Ureter (tissue), 1 donor: ENCODE data around the gene CNFN. TPM values are rescaled to one million over a fixed set of nuclear protein-coding genes. Genes with fewer than 3 reads are reported as not detected.
A peak's percentile ranks its signal among the peaks of the same experiment; 100 is the strongest.

Experiments
- DNase-seq: peaks from one replicate; pipeline ENCODE4 v3.0.0-alpha.2; 2020; ENCODE audit warnings: low spot score
- total RNA-seq: library from RNA; stranded (reverse); gene quantifications from one replicate; pipeline ENCODE4 v1.2.4, GENCODE V29; 2023
- donor health status: DM: yes; HTN: yes; CAD: no.

The CNFN gene
- total RNA-seq, 1 donor from 2014 or later: 5.3 TPM

DNA sequence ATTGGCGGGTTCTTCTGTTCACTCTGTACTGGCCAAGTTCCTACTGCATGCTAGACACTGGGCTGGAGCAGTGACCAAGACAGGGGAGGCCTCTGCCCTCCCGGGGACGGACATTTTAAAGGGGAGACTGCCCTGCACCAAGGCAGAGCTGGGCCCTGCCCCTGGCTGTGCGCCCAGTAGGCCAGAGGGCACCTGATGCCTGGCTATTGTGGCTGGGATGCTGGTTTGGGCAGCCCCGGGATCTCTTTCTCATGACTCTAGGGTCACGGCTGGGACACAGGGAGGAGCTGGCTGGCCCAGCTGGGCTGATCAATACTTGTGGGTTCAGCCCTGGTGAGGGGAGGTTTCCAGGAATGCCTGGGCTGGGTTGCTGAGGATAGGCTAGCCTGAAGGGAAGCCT is 19.4 kb upstream of the CNFN start:
- no peak for DNase-seq

- DNase-seq: no peak
Measured at GRCh38 chr19:42407816-42408175, 17.7 kb upstream of the CNFN start.

DNA sequence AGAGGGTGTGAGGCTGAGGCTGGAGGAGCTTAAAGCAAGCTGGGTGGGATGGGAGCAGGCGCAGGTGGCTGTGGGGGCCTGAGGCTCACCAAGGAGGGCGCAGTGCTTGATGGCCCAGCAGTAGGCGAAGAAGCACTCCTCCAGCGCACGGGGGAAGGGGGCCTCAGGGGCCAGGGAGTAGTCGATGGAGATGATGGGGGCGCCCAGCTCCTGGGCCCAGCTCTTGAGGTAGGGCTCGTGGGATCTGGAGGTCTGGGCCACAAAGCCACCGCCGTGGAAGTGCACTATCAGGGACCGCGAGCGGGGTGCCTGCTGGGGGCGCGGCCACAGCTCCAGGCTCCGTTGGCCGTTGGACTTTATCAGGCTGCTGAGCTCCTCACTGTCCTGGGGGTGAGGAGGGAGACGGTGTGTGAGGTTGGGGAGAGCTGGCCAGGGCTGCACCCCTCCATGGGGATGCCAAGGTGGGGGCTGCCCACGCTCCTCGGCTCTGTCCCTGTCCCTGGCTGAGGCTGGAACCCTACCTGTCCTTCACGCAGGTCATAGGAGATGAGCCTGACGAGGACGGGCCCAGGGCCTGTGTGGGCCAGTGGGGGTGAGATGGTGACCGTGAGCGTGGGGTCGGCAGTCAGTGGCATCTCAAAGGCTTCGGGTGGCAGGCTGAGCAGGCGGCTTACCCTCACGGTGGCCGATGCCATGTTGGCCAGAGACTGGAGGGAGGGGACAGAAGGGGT is 17.2 kb upstream of the CNFN start:
- DNase-seq: no peak

DNA sequence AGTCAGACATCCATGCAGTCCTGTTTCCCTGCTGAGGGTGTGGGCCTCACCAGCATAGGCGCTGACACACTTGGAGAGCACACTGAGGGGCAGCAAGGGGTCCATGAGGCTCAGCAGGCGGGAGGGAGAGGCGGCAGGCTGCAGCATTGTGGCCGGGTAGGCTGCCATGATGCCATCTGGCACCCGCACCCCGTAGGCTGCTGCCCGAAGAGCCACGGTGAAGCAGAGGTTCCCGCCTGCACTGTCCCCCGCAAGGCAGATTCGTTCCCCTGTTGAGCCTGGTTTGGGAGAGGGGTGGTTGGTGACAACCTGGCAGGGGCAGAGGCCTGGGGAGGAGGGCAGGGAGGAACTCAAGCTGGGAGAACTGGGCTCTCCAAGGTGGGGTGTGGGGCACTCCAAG is 16.0 kb upstream of the CNFN start:
- no peak for DNase-seq

DNA sequence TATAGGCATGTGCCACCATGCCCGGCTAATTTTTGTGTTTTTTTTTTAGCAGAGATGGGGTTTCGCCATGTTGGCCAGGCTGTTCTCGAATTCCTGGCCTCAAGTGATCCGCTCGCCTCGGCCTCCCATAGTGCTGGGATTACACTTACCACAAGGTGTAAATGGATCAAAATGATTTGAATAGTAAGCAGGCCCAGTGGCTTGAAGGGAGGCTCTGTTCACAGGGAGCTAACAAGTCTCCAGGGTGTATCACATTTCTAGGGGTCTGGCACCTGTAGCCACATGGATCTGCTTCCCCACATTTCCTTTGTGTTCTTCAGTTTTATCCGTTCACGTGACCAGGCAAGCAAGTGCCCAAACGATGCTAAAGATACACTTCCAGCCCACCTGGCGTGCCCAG is 13.5 kb upstream of the CNFN start:
- no peak for DNase-seq

GRCh38 chr19:42402376-42403116 is 12.4 kb upstream of the CNFN start:
- DNase-seq: no peak

- peak; percentile 87 for DNase-seq
Measured at GRCh38 chr19:42401365-42402303, 11.5 kb upstream of the CNFN start.

DNA sequence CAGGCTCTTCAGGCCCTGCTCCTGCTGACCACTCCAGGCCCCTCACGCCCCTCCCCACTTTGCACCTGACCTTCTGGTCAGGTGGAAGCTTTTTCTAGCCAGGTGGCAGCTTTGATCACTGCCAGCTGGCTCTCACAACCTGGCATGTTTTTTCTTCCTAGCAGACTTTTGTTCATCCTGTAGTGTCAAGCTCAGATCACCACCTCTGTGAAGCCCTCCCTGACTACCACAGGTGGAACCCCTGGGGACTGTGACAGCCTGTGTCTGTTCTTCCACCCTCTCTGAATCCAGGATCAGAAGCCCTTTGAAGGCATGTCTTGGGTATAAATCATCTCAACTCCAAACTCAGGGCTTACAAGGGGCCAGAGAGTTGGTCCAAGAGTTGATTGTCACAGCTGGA is 10.3 kb upstream of the CNFN start:
- no peak for DNase-seq

- no peak for DNase-seq
Measured at GRCh38 chr19:42397263-42398166, 7.4 kb upstream of the CNFN start.

DNA sequence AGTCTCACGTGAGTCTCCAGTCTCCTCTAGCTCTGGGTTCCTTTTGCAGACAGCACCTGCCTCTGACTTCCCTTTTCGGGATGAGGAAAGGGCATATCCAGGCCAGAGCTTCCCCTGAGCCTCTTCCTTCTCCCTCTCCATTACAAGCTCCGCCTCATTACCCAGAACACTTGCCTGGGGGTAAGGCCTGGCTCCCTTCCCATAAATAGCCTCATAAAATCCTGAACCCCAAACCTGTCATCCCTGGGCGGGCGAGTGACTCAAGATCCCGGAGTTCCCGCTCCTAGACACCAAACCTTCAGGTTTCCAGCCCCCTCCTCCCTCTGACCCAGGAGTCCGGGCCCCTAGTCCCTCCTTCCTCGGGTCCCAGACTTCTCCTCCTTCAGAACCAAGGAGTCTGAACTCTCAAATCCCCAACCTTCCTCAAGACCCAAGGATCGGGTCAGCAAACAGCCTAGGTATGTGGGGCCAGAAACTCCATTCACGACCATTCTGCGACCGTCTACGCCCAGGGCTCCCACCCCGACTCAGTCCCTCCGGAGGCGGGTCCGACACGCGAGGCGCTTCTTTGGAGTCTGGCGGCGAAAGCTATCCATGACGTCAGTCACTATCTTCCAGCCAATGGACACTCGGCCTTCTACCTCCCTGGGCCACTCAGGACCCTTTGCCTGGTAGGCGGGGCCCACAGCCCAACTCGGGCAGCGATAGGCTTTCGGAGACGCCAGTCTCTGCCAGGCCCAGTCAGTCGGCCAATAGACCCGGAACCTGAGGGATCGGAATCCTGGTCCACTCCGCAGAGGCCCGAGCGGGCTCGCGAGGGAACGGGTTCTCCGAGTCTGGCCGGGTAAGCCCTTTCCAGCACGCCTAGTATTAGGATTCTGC is 6.5 kb upstream of the CNFN start:
- peak; percentile 99 for DNase-seq

- no peak for DNase-seq
Measured at GRCh38 chr19:42394751-42395150, 4.7 kb upstream of the CNFN start.

DNA sequence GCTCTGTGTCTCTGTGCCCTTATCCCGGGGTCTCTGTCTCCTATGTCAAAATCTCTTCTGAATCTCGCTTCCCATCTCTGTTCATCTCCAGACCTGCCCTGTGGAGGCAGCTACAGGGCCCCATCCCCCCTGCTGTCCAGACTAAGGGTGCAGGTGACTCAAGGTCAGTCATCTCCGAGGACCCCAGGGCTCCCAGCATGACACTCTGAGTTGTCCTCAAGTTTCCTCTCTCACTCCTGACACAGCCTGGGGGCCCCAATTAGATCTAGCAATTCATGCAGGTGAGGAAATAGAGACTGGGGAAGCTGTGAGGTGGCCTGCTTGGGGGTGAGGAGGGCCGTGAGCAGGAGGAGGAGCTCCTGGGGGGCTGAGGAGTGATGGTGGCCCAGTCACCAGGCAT is 2.1 kb upstream of the CNFN start:
- DNase-seq: no peak

GRCh38 chr19:42388851-42389489 is 1.1 kb downstream of the CNFN start:
- no peak for DNase-seq

DNA sequence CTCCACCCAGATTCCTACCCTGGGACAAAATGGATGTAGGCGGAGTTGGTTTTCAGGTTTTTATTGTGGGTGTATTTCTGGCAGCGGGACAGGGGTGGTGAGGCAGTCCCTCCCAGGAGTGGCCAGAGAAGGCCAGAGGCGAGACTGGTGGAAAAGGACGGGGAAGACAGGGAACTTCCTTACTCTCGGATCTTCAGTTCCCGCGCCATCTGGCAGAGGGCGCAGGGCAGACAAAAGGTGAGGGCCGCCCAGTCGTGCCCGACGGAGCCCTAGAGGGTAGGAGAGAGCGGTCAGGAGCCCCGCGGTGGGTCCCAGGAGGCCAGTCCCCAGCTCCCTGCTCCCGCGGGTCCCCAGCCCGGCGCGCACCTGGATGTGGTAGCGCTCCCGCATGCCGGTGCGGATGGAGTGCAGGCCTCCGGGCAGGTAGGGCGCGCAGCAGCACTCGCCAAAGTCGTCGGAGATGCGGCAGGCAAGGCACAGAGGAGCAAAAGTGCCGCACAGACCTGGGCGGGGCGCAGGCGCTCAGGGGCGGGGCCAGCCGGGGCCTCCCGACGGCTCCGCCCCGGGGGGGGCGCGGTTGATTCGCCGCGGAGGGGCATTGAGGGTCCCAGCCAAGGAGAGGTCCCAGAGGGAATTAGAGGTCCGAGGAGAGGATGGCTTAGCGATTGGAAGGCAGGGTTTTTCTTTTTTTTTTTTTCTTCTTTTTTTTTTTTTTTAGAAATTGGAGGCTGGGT is 3.0 kb downstream of the CNFN start:
- DNase-seq: peak; percentile 61

DNA sequence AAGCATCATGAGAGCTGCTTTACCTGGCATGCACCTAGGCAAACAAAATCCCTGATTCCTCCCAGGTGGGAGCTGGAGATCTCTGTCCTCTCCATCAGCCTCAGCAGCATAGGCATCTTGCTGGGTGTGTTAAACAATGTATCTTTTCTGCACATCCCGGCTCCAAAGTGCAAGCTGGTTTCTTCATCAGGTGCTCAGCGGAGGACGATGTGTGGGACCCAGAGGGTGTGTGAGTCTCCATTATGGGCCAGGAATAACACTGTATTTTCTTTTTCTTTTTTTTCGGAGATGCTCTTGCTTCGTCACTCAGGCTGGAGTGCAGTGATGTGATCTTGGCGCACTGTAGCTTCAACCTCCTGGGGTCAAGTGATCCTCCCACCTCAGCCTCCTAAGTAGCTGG is 9.9 kb downstream of the CNFN start:
- no peak for DNase-seq

DNA sequence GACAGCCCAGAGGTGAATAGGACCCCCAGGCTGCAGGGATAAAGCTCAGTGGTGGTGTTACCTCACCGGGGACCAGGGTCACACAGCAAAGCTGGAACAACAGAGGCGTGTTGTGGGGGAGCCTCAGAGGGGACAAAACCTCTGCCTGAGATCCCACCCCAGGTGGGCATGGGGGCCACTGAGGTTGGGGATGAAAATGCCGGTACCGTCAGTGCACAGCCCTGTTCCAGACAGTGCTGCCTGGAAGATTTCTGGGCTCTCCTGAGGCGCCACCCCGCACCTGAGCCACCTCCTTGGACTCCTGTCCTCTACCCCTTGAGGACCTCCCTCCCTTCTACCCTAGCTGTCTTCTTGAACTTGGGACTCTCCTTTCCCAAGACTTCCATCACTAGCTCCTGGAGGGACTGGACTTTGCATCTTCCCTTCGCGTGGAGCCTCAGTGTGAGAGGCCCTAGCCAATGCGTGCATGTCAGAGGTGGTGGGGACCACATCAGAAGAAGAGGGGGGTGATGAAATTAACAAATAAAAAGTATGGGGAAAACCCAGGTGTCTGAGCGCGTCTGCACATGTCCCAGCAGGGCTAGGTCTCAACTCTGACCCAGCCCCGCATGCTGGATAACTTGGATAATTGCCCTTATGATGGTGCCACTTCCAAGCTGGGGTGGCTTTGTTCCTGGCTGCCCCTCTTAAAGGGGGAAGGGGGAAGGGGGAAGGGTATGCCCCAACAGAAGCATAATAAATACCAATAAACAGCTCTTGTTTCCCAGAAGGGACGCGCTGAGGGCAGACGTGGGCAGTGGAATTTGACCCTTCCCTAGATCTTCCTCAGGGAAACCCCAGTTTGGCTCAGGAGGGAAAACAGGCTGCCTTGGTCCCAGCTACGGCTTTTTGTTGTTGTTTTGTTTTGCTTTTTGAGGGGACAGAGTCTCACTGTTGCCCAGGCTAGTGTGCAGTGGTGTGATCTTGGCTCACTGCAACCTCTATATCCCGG is 11.6 kb downstream of the CNFN start:
- no peak for DNase-seq

GRCh38 chr19:42376177-42376555 is 13.9 kb downstream of the CNFN start:
- DNase-seq: no peak
